ENCODE measurements around the gene CUL5.

DNA sequence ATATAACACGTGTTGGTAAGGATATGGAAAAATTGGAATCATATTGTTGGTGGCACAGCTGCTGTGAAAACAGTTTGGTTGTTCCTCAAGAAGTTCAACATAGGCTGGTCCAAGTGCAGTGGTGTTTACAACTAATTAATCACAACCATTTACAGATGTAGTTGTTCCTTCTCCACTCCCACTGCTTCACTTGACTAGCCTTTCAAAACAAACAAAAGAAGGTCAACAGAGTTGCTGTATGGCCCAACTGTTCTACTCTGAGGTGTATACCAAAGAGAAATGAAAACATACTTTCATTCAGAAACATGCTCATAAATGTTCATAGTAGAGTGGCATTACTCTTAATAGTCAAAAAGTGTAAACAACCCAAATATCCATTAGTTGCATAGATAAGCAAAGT lies 76.1 kb downstream of the CUL5 start:
- TF ChIP-seq, protein P1, sequence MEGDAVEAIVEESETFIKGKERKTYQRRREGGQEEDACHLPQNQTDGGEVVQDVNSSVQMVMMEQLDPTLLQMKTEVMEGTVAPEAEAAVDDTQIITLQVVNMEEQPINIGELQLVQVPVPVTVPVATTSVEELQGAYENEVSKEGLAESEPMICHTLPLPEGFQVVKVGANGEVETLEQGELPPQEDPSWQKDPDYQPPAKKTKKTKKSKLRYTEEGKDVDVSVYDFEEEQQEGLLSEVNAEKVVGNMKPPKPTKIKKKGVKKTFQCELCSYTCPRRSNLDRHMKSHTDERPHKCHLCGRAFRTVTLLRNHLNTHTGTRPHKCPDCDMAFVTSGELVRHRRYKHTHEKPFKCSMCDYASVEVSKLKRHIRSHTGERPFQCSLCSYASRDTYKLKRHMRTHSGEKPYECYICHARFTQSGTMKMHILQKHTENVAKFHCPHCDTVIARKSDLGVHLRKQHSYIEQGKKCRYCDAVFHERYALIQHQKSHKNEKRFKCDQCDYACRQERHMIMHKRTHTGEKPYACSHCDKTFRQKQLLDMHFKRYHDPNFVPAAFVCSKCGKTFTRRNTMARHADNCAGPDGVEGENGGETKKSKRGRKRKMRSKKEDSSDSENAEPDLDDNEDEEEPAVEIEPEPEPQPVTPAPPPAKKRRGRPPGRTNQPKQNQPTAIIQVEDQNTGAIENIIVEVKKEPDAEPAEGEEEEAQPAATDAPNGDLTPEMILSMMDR (IDR thresholded peaks at IDR 0.05): no peak
- no peak for TF ChIP-seq POLR2A (IDR thresholded peaks at IDR 0.05)
